Thyroid gland (tissue), 4 donors: ENCODE data around the gene APOOL. TPM values are rescaled to one million over a fixed set of nuclear protein-coding genes. Genes with fewer than 3 reads are reported as not detected.
"Not testable (repeated sequence)": the region's sequence is repeated elsewhere in the genome, so short reads cannot be mapped to it uniquely, and the experiment has no call there.

Experiments used
- DNase-seq, 2 donors: peaks; one replicate each; pipeline ENCODE4 v3.0.0-alpha.2; 2019
- H3K27ac ChIP-seq, 3 donors: fragments of 200-600 bp; sonication (generic); 1 replicate in 2 of 3; 2 replicates in 1 of 3; pipeline ENCODE4 v1.5.1; 2016 to 2019; ENCODE audit warnings: mild to moderate bottlenecking in 1 of 3, moderate library complexity in 1 of 3
- H3K27me3 ChIP-seq: fragments of 200-600 bp; sonication (generic); one replicate; pipeline ENCODE4 v1.5.1; 2019
- H3K36me3 ChIP-seq, 2 donors: fragments of 200-600 bp; sonication (generic); one replicate each; pipeline ENCODE4 v1.5.1; 2016 to 2019
- H3K4me1 ChIP-seq, 2 donors: fragments of 200-600 bp; sonication (generic); one replicate each; pipeline ENCODE4 v1.5.1; 2017 to 2019
- H3K4me3 ChIP-seq, 3 donors: fragments of 200-600 bp; sonication (generic); replicated peaks in 1 of 3; 1 replicate in 2 of 3; 2 replicates in 1 of 3; pipeline ENCODE4 v1.5.1; 2016; ENCODE audit warnings: mild to moderate bottlenecking in 1 of 3
- H3K9me3 ChIP-seq: fragments of 200-600 bp; sonication (generic); one replicate; pipeline ENCODE4 v1.5.1; 2017
- POLR2A ChIP-seq, 2 donors: fragments of 450-650 bp; IDR thresholded peaks; one replicate each; pipeline ENCODE4 v1.6.1; 2017; ENCODE audit warnings: antibody characterized with exemption in 2 of 2, mild to moderate bottlenecking in 2 of 2, moderate library complexity in 1 of 2
- WGBS, 2 donors: methylation state at CpG; one replicate each; pipeline ENCODE4 v1.1.5; 2017; 5-methylcytosine and 5-hydroxymethylcytosine counted together
- intact Hi-C: fragments of 100-400 bp; cut with DNase I; formaldehyde crosslinking; loops from one replicate; pipeline ENCODE4 v1.15.1; 2023
- total RNA-seq, 4 donors: library from RNA; depleted of rRNA; stranded (reverse); fragments of >200 nt; gene quantifications; one replicate each; pipeline ENCODE4 v1.2.3, GENCODE V29; 2016
- TF ChIP-seq, protein P1 (sequence below), 6 experiments: fragments of 200-600 bp in 3 of 6; fragments of 450-650 bp in 3 of 6; sonication (generic) in 3 of 6; IDR thresholded peaks; one replicate each; pipeline ENCODE4 v1.5.1; 2016 to 2019; ENCODE audit warnings: antibody characterized with exemption in 6 of 6, mild to moderate bottlenecking in 2 of 6, inconsistent platforms in 1 of 6, moderate library complexity in 1 of 6

APOOL gene
- total RNA-seq, 4 donors from 2014 or later, result 13.4 to 21.6 (median 16.2) TPM

GRCh38 chrX:85001344-85001743 is 2.3 kb upstream of the APOOL start:
- Histone ChIP-seq H3K9me3 (no peaks in the 10 kb centered on the region), H3K4me3 (no peak overlapping the region), H3K36me3 (no peaks in the 10 kb centered on the region), H3K27ac (no peak overlapping the region), H3K27me3 (no peaks in the 10 kb centered on the region), H3K4me1 (peaks cover 0 to 4% of the 10 kb centered on the region in 2 donors)
- intact Hi-C loops, result no loop called here
- DNase-seq, result no peak
- WGBS, 2 donors, result 92 to 95% methylated on average over 1 of the region's 1 CpG
- no peak for TF ChIP-seq POLR2A (IDR thresholded peaks at IDR 0.05)
- TF ChIP-seq, protein P1, sequence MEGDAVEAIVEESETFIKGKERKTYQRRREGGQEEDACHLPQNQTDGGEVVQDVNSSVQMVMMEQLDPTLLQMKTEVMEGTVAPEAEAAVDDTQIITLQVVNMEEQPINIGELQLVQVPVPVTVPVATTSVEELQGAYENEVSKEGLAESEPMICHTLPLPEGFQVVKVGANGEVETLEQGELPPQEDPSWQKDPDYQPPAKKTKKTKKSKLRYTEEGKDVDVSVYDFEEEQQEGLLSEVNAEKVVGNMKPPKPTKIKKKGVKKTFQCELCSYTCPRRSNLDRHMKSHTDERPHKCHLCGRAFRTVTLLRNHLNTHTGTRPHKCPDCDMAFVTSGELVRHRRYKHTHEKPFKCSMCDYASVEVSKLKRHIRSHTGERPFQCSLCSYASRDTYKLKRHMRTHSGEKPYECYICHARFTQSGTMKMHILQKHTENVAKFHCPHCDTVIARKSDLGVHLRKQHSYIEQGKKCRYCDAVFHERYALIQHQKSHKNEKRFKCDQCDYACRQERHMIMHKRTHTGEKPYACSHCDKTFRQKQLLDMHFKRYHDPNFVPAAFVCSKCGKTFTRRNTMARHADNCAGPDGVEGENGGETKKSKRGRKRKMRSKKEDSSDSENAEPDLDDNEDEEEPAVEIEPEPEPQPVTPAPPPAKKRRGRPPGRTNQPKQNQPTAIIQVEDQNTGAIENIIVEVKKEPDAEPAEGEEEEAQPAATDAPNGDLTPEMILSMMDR (IDR thresholded peaks at IDR 0.05), result no peak

DNA sequence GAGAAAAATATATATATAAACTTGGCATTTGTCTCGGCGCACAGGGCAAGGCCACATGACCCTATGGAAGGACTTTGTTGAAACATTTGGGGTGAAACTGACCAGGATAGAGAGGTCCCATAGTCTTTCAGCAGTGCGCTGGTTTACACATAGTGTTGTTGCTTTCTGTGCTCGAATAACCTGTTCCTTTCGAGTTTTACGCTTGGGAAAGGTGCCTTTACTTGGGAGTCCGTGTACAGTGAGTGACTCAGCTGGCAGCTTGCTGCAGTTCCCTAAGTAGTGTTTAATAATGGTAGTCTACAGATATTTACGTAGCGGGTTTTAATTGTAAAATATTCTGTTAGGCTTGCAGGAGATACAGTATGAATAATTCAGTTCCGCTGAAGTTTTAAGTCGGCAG is 578 bp downstream of the APOOL start:
- 4 to 9% methylated on average over 11 of the region's 11 CpGs for WGBS, 2 donors
- H3K36me3 ChIP-seq, result no peaks in the 10 kb centered on the region
- peaks cover 0 to 4% of the 10 kb centered on the region in 2 donors for H3K4me1 ChIP-seq
- intact Hi-C loops, result no loop called here
- H3K9me3 ChIP-seq, result no peaks in the 10 kb centered on the region
- H3K4me3 ChIP-seq, result peak overlapping the region; percentile 6 to 68 (median 27)
- peak overlapping the region in 2 of 3 donors; percentile 46 to 64 for H3K27ac ChIP-seq
- TF ChIP-seq POLR2A (IDR thresholded peaks at IDR 0.05), result no peak
- TF ChIP-seq, protein P1 (IDR thresholded peaks at IDR 0.05), result no peak
- no peak for DNase-seq
- no peaks in the 10 kb centered on the region for H3K27me3 ChIP-seq

DNA sequence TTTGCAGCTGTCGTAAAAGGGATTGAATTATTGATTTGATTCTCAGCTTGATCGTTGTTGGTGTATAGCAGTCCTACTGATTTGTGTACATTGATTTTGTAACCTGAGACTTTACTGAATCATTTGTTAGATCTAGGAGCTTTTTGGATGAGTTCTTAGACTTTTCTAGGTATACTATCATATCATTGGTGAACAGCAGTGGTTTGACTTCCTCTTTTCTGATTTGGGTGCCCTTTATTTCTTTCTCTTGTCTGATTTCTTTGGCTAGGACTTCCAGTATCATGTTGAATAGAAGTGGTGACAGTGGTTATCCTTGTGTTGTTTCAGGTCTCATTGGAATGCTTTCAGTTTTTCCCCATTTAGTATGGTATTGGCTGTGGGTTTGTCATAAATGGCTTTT is 8.4 kb downstream of the APOOL start:
- intact Hi-C loops, result no loop called here
- DNase-seq, result no peak
- WGBS, 2 donors, result 98% methylated on average over 2 of the region's 2 CpGs

GRCh38 chrX:85015351-85015750 is 11.7 kb downstream of the APOOL start:
- H3K4me1 ChIP-seq, H3K4me3 ChIP-seq, H3K36me3 ChIP-seq, intact Hi-C loops, H3K27me3 ChIP-seq, H3K27ac ChIP-seq, DNase-seq, H3K9me3 ChIP-seq: not testable (repeated sequence)
- WGBS, 2 donors, result 98% methylated on average over 8 of the region's 8 CpGs

More for the DNA sequence above, 8.4 kb downstream of the APOOL start:
- H3K4me1 ChIP-seq, result no peaks in the 10 kb centered on the region
- H3K36me3 ChIP-seq, result no peaks in the 10 kb centered on the region
- H3K4me3 ChIP-seq, result no peak overlapping the region
- TF ChIP-seq POLR2A (IDR thresholded peaks at IDR 0.05), result no peak
- TF ChIP-seq, protein P1 (IDR thresholded peaks at IDR 0.05), result no peak
- no peak overlapping the region for H3K27ac ChIP-seq
- H3K9me3 ChIP-seq, result no peaks in the 10 kb centered on the region
- no peaks in the 10 kb centered on the region for H3K27me3 ChIP-seq

DNA sequence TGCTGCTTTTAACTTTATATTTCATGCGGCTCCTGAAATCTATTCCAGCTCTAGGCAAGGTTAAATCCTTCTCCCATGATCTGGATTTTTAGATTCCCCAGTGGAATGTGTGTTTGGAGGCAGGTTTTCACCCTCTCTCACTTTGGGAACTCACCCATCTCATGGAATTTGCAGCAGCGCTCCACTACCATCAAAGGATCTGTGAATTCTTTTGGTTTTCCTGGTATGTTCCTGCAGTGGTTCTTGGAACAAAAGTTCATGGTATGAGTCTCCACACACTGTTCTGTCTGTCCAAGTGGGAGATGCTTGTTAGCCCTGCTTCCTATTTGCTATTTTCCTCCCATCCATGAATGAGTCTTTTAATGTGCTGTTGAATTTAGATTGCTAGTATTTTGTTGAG is 14.0 kb downstream of the APOOL start:
- no peaks in the 10 kb centered on the region for H3K4me1 ChIP-seq
- no peak overlapping the region for H3K4me3 ChIP-seq
- intact Hi-C loops, result no loop called here
- no peaks in the 10 kb centered on the region for H3K27me3 ChIP-seq
- no peaks in the 10 kb centered on the region for H3K9me3 ChIP-seq
- 98 to 100% methylated on average over 2 of the region's 2 CpGs for WGBS, 2 donors
- TF ChIP-seq POLR2A (IDR thresholded peaks at IDR 0.05), result no peak
- TF ChIP-seq, protein P1 (IDR thresholded peaks at IDR 0.05), result no peak
- no peak for DNase-seq
- no peak overlapping the region for H3K27ac ChIP-seq
- H3K36me3 ChIP-seq, result no peaks in the 10 kb centered on the region

DNA sequence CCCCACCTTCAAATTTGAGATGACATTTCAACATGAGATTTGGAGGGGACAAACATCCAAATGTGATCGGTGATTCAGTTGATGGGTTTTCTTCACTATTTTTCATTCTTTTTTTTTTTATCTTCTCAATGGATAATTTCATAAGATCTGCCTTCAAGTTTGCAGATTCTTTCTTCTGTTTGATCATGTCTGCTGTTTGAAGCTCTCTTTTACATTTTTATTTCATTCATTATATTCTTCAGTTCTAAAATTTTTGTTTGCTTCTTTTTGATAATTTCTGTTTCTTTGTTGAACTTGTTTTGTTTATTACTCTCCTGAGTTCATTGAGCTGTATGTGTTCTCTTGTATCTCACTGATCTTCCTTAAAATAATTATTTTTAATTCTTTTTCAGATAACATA is 14.8 kb downstream of the APOOL start:
- 100% methylated on average over 1 of the region's 1 CpG for WGBS, 2 donors
- no peak overlapping the region for H3K27ac ChIP-seq
- intact Hi-C loops, result no loop called here
- no peaks in the 10 kb centered on the region for H3K27me3 ChIP-seq
- TF ChIP-seq, protein P1 (IDR thresholded peaks at IDR 0.05), result no peak
- TF ChIP-seq POLR2A (IDR thresholded peaks at IDR 0.05), result no peak
- no peak overlapping the region for H3K4me3 ChIP-seq
- peaks cover 0 to 2% of the 10 kb centered on the region in 2 donors for H3K4me1 ChIP-seq
- DNase-seq, result no peak
- H3K36me3 ChIP-seq, result no peaks in the 10 kb centered on the region
- H3K9me3 ChIP-seq, result no peaks in the 10 kb centered on the region
